Transverse colon (tissue), 4 donors: Measurements from ENCODE around the gene BCKDHA.

Source experiments
- CTCF ChIP-seq, 5 experiments: fragments of 200-600 bp in 3 of 5; fragments of 450-650 bp in 2 of 5; sonication (generic) in 3 of 5; IDR thresholded peaks; 1 replicate in 2 of 5; 2 replicates in 3 of 5; pipeline ENCODE4 v1.5.1; 2016 to 2017; ENCODE audit warnings: antibody characterized with exemption in 5 of 5, inconsistent platforms in 3 of 5, mild to moderate bottlenecking in 2 of 5, moderate library complexity in 1 of 5
- EP300 ChIP-seq: sonication (generic); formaldehyde crosslinking; IDR thresholded peaks from one replicate; pipeline ENCODE4 v1.6.1; 2017; ENCODE audit warnings: antibody characterized with exemption, low read depth
- POLR2A ChIP-seq: fragments of 450-650 bp; IDR thresholded peaks from one replicate; pipeline ENCODE4 v1.6.1; 2016; ENCODE audit warnings: antibody characterized with exemption, mild to moderate bottlenecking, moderate library complexity
- POLR2AphosphoS5 ChIP-seq, 3 donors: sonication (generic); formaldehyde crosslinking; IDR thresholded peaks; one replicate each; pipeline ENCODE4 v1.6.1; 2016; ENCODE audit warnings: antibody characterized with exemption in 3 of 3

DNA sequence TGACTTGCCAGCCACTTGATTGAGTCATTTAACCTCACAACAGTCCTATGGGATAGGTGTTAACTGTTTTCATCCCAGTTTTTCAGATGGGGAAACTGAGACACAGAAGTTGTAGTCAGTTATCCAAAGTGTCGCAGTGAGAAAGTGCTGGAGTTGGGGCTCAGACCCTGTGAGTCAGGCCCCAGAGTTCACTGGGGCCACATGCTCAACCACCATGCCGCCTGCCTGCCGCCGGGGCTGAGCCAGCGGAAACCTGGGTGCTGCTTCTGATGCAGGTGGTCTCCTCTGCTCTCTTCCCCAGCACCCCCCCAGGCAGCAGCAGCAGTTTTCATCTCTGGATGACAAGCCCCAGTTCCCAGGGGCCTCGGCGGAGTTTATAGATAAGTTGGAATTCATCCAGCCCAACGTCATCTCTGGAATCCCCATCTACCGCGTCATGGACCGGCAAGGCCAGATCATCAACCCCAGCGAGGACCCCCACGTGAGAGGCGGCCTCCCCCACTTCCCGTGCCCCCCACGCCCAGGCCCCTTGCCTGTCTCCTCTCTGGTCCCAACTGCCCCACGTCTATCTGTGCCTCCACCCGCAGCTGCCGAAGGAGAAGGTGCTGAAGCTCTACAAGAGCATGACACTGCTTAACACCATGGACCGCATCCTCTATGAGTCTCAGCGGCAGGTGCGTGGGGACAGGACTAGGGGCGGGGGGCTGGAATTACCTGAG is 12.9 kb downstream of the BCKDHA start:
- no peak for TF ChIP-seq CTCF (IDR thresholded peaks at IDR 0.05)
- TF ChIP-seq POLR2AphosphoS5 (IDR thresholded peaks at IDR 0.05): no peak
- no peak for TF ChIP-seq POLR2A
- no peak for TF ChIP-seq EP300
